Spleen (tissue), 11 donors: ENCODE measurements around the gene DYNLL1. TPM values are rescaled to one million over a fixed set of nuclear protein-coding genes. Genes with fewer than 3 reads are reported as not detected.
A peak's percentile ranks its signal among the peaks of the same experiment; 100 is the strongest.

Experiments
- DNase-seq: peaks from one replicate; pipeline ENCODE4 v3.0.0-alpha.2; 2020
- H3K27ac ChIP-seq, 8 donors: fragments of 200-600 bp; sonication (generic) in 7 of 8; 1 replicate in 4 of 8; 2 replicates in 4 of 8; pipeline versions ENCODE4 v1.5.0 to v1.8.0; 2016 to 2021; ENCODE audit warnings: inconsistent platforms in 4 of 8, mild to moderate bottlenecking in 4 of 8, moderate library complexity in 1 of 8
- H3K27me3 ChIP-seq, 7 donors: fragments of 200-600 bp; sonication (generic) in 6 of 7; replicated peaks in 1 of 7; 1 replicate in 4 of 7; 2 replicates in 3 of 7; pipeline versions ENCODE4 v1.5.0 to v1.8.0; 2016 to 2021; ENCODE audit warnings: inconsistent platforms in 3 of 7, mild to moderate bottlenecking in 1 of 7
- H3K36me3 ChIP-seq, 6 donors: fragments of 200-600 bp; sonication (generic) in 5 of 6; 1 replicate in 4 of 6; 2 replicates in 2 of 6; pipeline versions ENCODE4 v1.5.0 to v1.8.0; 2016 to 2021; ENCODE audit warnings: inconsistent platforms in 2 of 6
- H3K4me1 ChIP-seq, 6 donors: fragments of 200-600 bp; sonication (generic) in 5 of 6; 1 replicate in 3 of 6; 2 replicates in 3 of 6; pipeline versions ENCODE4 v1.5.0 to v1.8.0; 2016 to 2021; ENCODE audit warnings: inconsistent platforms in 3 of 6
- H3K4me3 ChIP-seq, 8 donors: fragments of 200-600 bp; sonication (generic) in 7 of 8; 1 replicate in 4 of 8; 2 replicates in 4 of 8; pipeline versions ENCODE4 v1.5.0 to v1.8.0; 2016 to 2021; ENCODE audit warnings: inconsistent platforms in 4 of 8, mild to moderate bottlenecking in 4 of 8, moderate library complexity in 2 of 8
- H3K9me3 ChIP-seq, 8 donors: fragments of 200-600 bp; sonication (generic) in 7 of 8; 1 replicate in 4 of 8; 2 replicates in 4 of 8; pipeline versions ENCODE4 v1.5.0 to v1.8.0; 2016 to 2021; ENCODE audit warnings: inconsistent platforms in 4 of 8
- POLR2A ChIP-seq, 3 donors: fragments of 450-650 bp; IDR thresholded peaks; one replicate each; pipeline ENCODE4 v1.5.1; 2017; ENCODE audit warnings: antibody characterized with exemption in 3 of 3, mild to moderate bottlenecking in 1 of 3
- POLR2AphosphoS5 ChIP-seq, 3 donors: sonication (generic); formaldehyde crosslinking; IDR thresholded peaks; one replicate each; pipeline ENCODE4 v1.5.1; 2017; ENCODE audit warnings: antibody characterized with exemption in 3 of 3
- WGBS, 5 donors: extraction: QIAGEN DNeasy Blood & Tissue Kit in 3 of 5; methylation state at CpG; one replicate each; pipeline versions ENCODE4 v1.1.5 to v1.1.7; 2013 to 2018; 5-methylcytosine and 5-hydroxymethylcytosine counted together
- intact Hi-C: fragments of 100-400 bp; cut with DNase I; formaldehyde crosslinking; loops from one replicate; pipeline ENCODE4 v1.15.0; 2023; ENCODE audit warnings: low total_unique reads
- polyA plus RNA-seq, 3 donors: library from polyadenylated mRNA; stranded (reverse); fragments of 200-250 nt; gene quantifications; one replicate each; pipeline ENCODE4 v1.2.1, GENCODE V29; 2013
- total RNA-seq, 7 donors: library from RNA; depleted of rRNA in 3 of 7; stranded (reverse); fragments of >200 nt in 3 of 7; fragmentation: NEBNext Ultra II Directional in 4 of 7; extraction: Animal tissue kit (Norgen Biotek cat#: 25700) in 4 of 7; gene quantifications; one replicate each; pipeline versions ENCODE4 v1.1.0 to v1.2.1, GENCODE V29; 2016 to 2021
- TF ChIP-seq, protein P1 (sequence below), 11 experiments: fragments of 200-600 bp in 7 of 11; fragments of 450-650 bp in 4 of 11; sonication (generic) in 4 of 11; IDR thresholded peaks in 8 of 11; conservative IDR thresholded peaks in 3 of 11; 1 replicate in 7 of 11; 2 replicates in 4 of 11; pipeline versions ENCODE4 v1.4.0 to v1.8.0; 2016 to 2021; ENCODE audit warnings: antibody characterized with exemption in 11 of 11, inconsistent platforms in 4 of 11, mild to moderate bottlenecking in 1 of 11
- donor health status: healthy with polysubstance abuse.
- donor health status: DM: no; HTN: no; CAD: no; lungs with moderate emphysema.
- donor health status: DM: no; HTN: no; CAD: no.
- donor health status: Bipolar disorder and iron deficiency.
- donor health status: healthy.
- donor health status: DM: no; HTN: no; CAD: no.
- donor health status: DM: yes; HTN: yes; CAD: no.

Gene DYNLL1
- total and polyA plus RNA-seq, 10 donors: 84.1 to 338 (median 158) TPM

DNA sequence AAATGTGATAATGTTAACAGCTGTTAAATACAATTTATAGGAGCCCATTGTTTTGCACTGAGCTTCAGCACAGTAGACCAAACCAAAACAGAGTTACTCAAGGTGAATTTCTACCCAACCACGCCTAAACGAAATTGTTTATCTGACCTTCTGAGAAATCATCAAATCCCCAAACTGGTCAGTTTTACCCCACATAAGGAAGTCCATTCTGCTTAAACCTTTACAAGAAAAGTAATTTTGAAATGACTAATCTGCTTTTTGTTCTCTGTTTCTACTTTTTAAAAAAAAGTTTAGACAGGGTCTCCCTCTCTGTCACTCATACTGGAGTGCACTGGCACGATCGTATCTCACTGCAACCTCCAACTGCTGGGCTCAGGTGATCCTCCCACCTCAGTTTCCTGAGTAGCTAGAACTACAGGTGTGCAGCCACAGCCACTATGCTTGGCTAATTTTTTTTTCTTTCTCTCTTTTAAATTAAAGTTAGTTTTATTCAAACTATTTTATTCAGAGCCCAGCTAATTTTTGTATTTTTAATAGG, 36.9 kb downstream of the DYNLL1 start:
- Histone ChIP-seq H3K4me3 (no peak overlapping the region), H3K36me3 (peaks cover 0 to 10% (median 0%) of the 10 kb centered on the region in 6 donors), H3K27me3 (no peaks in the 10 kb centered on the region), H3K9me3 (no peaks in the 10 kb centered on the region), H3K27ac (no peak overlapping the region), H3K4me1 (peaks cover 27 to 66% (median 46%) of the 10 kb centered on the region in 6 donors)
- intact Hi-C loops: no loop called here
- TF ChIP-seq POLR2AphosphoS5 (IDR thresholded peaks at IDR 0.05) (no peak), POLR2A (IDR thresholded peaks at IDR 0.05) (no peak)
- TF ChIP-seq, protein P1, sequence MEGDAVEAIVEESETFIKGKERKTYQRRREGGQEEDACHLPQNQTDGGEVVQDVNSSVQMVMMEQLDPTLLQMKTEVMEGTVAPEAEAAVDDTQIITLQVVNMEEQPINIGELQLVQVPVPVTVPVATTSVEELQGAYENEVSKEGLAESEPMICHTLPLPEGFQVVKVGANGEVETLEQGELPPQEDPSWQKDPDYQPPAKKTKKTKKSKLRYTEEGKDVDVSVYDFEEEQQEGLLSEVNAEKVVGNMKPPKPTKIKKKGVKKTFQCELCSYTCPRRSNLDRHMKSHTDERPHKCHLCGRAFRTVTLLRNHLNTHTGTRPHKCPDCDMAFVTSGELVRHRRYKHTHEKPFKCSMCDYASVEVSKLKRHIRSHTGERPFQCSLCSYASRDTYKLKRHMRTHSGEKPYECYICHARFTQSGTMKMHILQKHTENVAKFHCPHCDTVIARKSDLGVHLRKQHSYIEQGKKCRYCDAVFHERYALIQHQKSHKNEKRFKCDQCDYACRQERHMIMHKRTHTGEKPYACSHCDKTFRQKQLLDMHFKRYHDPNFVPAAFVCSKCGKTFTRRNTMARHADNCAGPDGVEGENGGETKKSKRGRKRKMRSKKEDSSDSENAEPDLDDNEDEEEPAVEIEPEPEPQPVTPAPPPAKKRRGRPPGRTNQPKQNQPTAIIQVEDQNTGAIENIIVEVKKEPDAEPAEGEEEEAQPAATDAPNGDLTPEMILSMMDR (IDR thresholded peaks at IDR 0.05 in 8 of 11, conservative IDR thresholded peaks at IDR 0.05 in 3 of 11): no peak
- no peak for DNase-seq
- WGBS, 5 donors: 56 to 76% (median 70%) methylated on average over 4 of the region's 4 CpGs

- no peaks in the 10 kb centered on the region for H3K27me3 ChIP-seq
- H3K36me3 ChIP-seq: peaks cover 0 to 16% (median 0%) of the 10 kb centered on the region in 6 donors
- TF ChIP-seq POLR2AphosphoS5 (IDR thresholded peaks at IDR 0.05) (peak; percentile 97 to 100 (median 100)), POLR2A (IDR thresholded peaks at IDR 0.05) (peak; percentile 93 to 98 (median 94))
- TF ChIP-seq, protein P1 (IDR thresholded peaks at IDR 0.05 in 8 of 11, conservative IDR thresholded peaks at IDR 0.05 in 3 of 11): no peak
- 0% methylated on average over 15 to 43 of the region's 43 CpGs for whole genome bisulfite sequencing, 5 donors
- H3K4me1 ChIP-seq: peaks cover 37 to 70% (median 54%) of the 10 kb centered on the region in 6 donors
- H3K27ac ChIP-seq: peak within 1 kb of the TSS; percentile 71 to 99 (median 97)
- intact Hi-C loops: no loop called here
- peak within 1 kb of the TSS; percentile 43 to 97 (median 88) for H3K4me3 ChIP-seq
- DNase-seq: peak; percentile 93
- no peaks in the 10 kb centered on the region for H3K9me3 ChIP-seq
Observed at GRCh38 chr12:120534203-120534702, 38.3 kb downstream of the DYNLL1 start, which contains the start of gene RNF10. Gene RNF10, plus strand, starts transcription at chr12:120534356. Its CDS starts 456 bp downstream, at chr12:120534812.

GRCh38 chr12:120534703-120535655, 39.1 kb downstream of the DYNLL1 start:
- no peak for TF ChIP-seq POLR2A (IDR thresholded peaks at IDR 0.05)
- no peak for TF ChIP-seq POLR2AphosphoS5 (IDR thresholded peaks at IDR 0.05)
- TF ChIP-seq, protein P1 (IDR thresholded peaks at IDR 0.05 in 8 of 11, conservative IDR thresholded peaks at IDR 0.05 in 3 of 11): no peak
- DNase-seq: peak; percentile 91
- Histone ChIP-seq H3K4me1 (peaks cover 45 to 70% (median 55%) of the 10 kb centered on the region in 6 donors), H3K27me3 (no peaks in the 10 kb centered on the region), H3K9me3 (no peaks in the 10 kb centered on the region), H3K27ac (peak overlapping the region; percentile 71 to 99 (median 97)), H3K36me3 (peaks cover 0 to 24% (median 0%) of the 10 kb centered on the region in 6 donors), H3K4me3 (peak overlapping the region; percentile 43 to 97 (median 88))
- 1 to 4% (median 2%) methylated on average over 12 to 52 of the region's 52 CpGs for WGBS, 5 donors
- intact Hi-C loops: no loop called here
